ENCODE results near the gene FGF19. TPM values are rescaled to one million over a fixed set of nuclear protein-coding genes. Genes with fewer than 3 reads are reported as not detected.

Gene FGF19
- polyA plus RNA-seq, 10 donors: 0.43 to 1.8 (median 1.1) TPM

- no peak for DNase-seq
Observed at GRCh38 chr11:69671734-69672465, 31.9 kb downstream of the FGF19 start.

DNA sequence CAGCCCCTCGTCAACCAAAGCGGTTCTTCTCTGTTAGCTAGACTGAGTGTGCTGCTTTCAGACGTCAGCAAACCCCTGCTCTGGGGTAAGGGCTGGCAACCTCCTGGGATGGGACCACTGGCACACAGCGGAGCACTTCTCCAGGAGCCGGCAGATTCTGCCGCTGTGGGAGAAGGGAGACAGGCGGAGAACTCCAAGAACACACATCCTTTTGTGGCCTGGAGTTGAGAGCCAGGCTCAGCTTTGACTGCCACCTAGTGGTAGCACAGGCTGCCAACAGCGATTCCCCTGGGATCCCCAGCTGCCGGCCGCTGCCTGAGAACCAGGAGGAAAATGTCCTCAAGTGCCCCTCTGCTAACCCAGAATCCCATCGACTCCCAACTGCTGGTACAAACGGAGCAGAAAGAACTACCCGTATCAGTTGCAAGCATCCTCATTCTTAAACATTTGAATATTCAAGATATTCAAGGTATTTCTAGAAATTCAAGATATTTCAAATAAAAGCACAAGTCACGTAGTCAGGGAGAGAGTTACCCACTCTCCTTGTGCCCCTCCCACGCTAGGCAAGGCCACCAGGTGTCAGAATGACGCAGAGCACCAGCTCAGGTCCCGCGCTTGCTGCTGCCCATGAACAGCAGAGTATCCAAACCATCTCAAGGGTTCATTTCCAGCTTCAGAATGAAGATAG lies 33.5 kb downstream of the FGF19 start:
- DNase-seq: peak; percentile 74 to 93 (median 90)

- DNase-seq: no peak
Observed at GRCh38 chr11:69669486-69669885, 34.3 kb downstream of the FGF19 start.

DNA sequence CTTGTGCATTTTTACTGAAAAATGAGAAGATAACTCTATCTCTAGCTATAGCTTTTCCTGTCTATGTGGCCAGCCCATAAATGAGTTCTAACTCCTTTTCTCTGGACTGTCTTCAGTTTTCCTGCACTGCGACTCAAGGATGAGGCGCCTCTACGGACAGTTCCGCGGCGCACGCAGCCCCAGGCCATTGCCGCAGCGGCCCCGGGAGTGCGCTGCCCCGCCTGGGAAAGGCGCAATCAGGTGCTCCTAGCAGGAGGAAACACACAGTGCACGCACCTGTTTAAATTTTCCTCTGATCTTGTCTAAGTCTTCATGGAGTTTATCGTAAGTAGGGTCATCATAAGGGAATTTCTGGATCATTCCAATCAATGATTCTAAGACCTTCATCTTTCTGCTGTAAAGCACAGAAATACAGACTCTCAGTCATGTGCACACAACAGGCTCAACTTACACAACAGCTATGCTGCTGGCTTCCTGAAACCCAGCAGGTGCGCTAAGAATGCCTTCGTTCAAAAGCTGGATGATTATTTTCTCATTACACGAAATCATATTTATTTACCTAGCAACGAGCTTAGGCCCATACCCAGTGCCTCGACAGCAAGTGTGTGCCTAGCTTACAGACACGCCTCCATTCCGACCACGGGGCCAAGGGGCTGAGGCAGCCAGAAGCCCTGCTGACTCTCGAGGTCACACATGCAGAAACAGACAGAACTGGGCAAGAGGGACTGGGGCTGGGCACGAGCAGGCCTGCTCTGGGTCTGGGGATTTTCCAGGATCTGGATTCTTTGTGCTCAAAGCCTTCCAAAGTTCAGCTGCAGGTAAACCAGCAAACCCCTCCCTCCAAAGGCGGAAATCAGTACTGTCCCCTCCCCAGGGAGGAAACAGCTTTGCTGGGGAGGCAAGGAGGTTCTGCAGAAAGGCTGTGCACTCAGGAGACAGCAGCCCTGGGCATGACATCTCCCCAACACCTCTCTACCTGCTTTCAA lies 35.9 kb downstream of the FGF19 start:
- DNase-seq: no peak

- DNase-seq: no peak
Observed at GRCh38 chr11:69666752-69667536, 36.9 kb downstream of the FGF19 start.

DNA sequence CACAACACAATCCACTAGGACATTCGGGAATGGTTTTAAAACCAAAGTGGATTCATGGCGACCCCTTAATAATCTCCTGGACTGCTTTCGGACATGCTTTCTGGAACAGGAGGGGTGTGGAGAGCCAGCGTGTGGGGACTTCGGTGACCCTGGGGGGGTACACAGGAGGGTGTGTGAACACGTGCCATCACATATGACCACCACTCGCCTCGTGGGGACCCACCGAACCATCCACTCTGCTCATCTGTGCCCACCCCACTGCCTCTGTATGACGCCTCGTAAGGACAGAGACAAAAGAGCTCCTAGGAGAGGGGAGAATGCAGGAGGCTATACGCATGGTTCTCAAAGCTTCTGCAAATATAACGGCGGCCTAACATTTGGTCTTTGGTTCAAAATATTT lies 37.6 kb downstream of the FGF19 start:
- no peak for DNase-seq

- DNase-seq: no peak
Observed at GRCh38 chr11:69665669-69666068, 38.2 kb downstream of the FGF19 start.

DNA sequence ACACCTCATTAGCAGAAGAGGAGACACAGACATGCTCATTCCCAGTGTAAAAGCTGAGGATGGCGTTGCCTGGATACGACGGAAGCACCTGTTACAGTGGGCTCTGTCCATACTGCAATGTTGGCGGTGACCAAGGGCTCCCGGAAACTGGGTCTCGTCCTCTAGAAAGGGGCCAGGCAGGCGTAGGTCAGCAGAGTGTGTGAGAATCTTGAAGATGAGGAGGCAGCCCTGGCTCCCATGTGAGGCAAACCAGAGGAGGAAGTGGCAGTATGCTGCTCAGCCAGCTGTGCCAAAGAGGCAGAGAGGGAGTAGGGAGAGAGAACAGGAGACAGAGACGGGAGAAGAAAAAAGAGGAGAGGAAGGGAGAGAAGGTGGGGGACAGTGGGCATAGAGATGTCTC lies 38.9 kb downstream of the FGF19 start:
- DNase-seq: no peak

DNA sequence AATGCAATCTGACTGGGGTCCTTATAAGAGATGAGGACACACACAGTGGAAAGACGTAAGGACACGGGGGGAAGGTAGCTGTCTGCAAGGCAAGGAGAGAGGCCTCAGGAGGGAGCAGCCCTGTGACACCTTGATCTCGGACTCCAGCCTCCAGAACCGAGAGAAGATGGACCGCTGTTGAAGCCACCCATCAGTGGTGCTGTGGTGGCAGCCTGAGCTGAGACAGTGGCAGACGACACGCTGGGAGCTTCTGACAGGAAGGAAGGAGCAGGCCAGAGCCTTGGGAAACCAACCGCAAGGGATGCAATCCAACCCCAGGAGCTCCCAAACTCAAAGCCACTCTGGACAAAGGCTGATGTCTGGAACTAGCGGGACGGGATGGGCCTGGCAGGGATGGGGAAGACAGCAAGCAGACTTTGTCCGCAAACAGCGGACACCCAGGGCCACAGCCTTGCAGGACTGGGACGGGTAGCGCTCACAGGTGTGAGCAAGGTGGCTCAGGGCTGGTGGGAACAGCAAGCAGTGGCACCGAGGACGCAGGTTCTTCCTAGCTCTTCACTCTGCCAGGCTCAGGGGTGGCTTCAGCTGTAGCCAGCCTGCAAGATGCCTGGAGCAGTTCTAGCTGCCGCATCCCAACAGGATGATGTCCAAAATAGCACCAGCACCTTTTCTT lies 39.6 kb downstream of the FGF19 start:
- DNase-seq: no peak

- DNase-seq: no peak
Observed at GRCh38 chr11:69663326-69663725, 40.5 kb downstream of the FGF19 start.

GRCh38 chr11:69662806-69663205 lies 41.0 kb downstream of the FGF19 start:
- no peak for DNase-seq

GRCh38 chr11:69662021-69662698 lies 41.7 kb downstream of the FGF19 start:
- no peak for DNase-seq

DNA sequence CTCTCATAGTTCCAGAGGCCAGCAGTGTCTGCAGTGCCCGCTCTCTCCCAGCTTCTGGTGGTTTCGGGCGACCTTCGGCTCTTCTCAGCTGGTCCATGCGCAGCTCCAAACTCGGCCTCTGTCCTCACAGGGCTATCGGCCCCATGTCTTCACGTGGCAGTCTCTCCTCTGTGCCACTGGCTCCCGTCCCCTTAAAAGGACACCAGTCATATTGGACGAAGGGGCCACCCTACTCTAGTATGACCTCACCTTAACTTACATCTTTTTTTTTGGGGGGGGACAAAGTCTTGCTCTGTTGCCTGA lies 42.5 kb downstream of the FGF19 start:
- no peak for DNase-seq

GRCh38 chr11:69660001-69660500 lies 43.8 kb downstream of the FGF19 start:
- DNase-seq: no peak

GRCh38 chr11:69659591-69659990 lies 44.2 kb downstream of the FGF19 start:
- no peak for DNase-seq

GRCh38 chr11:69658626-69659450 lies 45.0 kb downstream of the FGF19 start:
- DNase-seq: no peak

DNA sequence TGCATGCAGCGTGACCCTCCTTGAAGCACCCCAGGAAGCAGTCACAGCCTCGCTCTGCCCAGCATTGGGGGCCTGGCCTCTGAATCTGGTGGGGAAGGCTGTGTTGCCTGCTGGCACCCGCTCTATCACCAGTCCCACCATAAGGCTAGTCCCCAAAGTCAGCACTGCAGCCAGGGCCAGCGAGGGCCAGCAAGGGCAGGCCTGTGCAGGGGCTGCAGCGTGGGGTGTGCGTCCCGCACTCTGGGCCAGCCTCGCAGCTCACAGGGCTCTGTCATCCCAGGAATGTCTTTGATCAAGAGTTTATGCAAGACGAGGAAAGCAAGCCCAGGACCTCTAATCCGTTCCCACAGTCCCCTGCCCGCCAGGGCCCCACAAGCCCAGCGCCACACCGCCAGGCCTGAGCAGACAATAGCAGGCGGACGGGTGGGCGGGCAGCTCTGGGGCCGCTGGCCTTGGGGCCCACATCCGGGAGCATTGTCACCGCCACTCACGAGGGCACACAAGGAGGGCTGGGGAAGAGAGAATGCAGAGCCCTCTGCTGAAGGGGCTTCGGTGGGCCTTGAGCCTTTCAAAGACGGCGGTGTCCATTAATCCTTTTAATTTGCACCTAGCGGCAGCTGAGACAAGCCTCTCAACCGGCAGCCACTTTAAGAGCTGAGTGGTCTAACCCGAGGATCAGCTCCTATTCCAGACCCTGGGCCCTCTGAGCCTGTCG lies 45.8 kb downstream of the FGF19 start:
- no peak for DNase-seq

- no peak for DNase-seq
Observed at GRCh38 chr11:69657456-69657910, 46.3 kb downstream of the FGF19 start.

Data from muscle of back (tissue), 11 donors.